ENCODE data around the gene ITGA2B. TPM values are rescaled to one million over a fixed set of nuclear protein-coding genes. Genes with fewer than 3 reads are reported as not detected.

The ITGA2B gene
- total and polyA plus RNA-seq, 2 of the 8 experiments (the other 6 are each of a cell fraction or from before 2014, with no cell fraction given): 6.9 to 12.3 TPM

- 93% methylated on average over 2 of the region's 2 CpGs; no CpG with 5 or more reads in 1 of the 2 experiments for WGBS, 2 experiments (ENCODE audit: extremely low coverage in 1 of 2, insufficient coverage in 1 of 2, insufficient read length in 1 of 2, insufficient replicate concordance in 2 of 2, low coverage in 1 of 2, low lambda C conversion rate in 2 of 2, missing lambda C conversion rate in 1 of 2)
- Histone ChIP-seq H4K8ac (ENCODE audit: extremely low read depth, insufficient read depth, low read length) (no peak overlapping the region), H2AK5ac (ENCODE audit: low read depth, low read length) (no peak overlapping the region), H3K27ac (ENCODE audit: low read depth, low read length) (no peak overlapping the region), H3K23ac (ENCODE audit: insufficient read length) (no peak overlapping the region), H3K4me2 (ENCODE audit: insufficient read depth in 1 of 2, low read depth in 2 of 2, low read length in 2 of 2) (no peak overlapping the region), H2BK12ac (ENCODE audit: low read depth, low read length) (no peak overlapping the region), H3K79me2 (ENCODE audit: control insufficient read depth in 1 of 2, insufficient read depth in 2 of 2, low read length in 2 of 2) (no peaks in the 10 kb centered on the region), H3K56ac (replicated peaks; ENCODE audit: insufficient read length, low read depth, low read length) (no peak overlapping the region), H2AFZ (ENCODE audit: low read length) (no peak overlapping the region), H3K23me2 (ENCODE audit: low read depth, low read length) (no peaks in the 10 kb centered on the region; the same call in 1 of the 2 replicates), H2BK15ac (ENCODE audit: low read length) (no peak overlapping the region), H2BK5ac (ENCODE audit: low read depth, low read length) (no peak overlapping the region), H3K14ac (ENCODE audit: insufficient read length) (no peak overlapping the region), H3K18ac (ENCODE audit: extremely low read depth, low read length) (no peak overlapping the region), H3K9ac (replicated peaks in 1 of 4; ENCODE audit: extremely low read depth in 1 of 4, low read depth in 3 of 4, low read length in 3 of 4) (no peak overlapping the region), H3K9me3 (ENCODE audit: insufficient read depth in 2 of 2, low read depth in 1 of 2, low read length in 1 of 2) (no peaks in the 10 kb centered on the region), H3K27me3 (replicated peaks in 1 of 4; ENCODE audit: control insufficient read depth in 3 of 4, extremely low read depth in 1 of 4, insufficient read depth in 3 of 4, low read length in 3 of 4) (peaks cover 0 to 2% (median under 1%) of the 10 kb centered on the region in 4 experiments; a peak in 1 of 7 replicates), H2BK120ac (replicated peaks; ENCODE audit: low read depth, low read length) (no peak overlapping the region), H3K79me1 (ENCODE audit: low read depth, low read length) (no peaks in the 10 kb centered on the region), H3K4me3 (ENCODE audit: extremely low read depth in 1 of 4, insufficient read depth in 2 of 4, low read depth in 3 of 4, low read length in 4 of 4) (no peak overlapping the region), H3K4ac (replicated peaks; ENCODE audit: insufficient read length, low read depth, low read length) (no peak overlapping the region), H2BK20ac (ENCODE audit: low read length) (no peak overlapping the region), H4K5ac (ENCODE audit: insufficient read length, low read depth, low read length) (no peak overlapping the region), H4K91ac (replicated peaks; ENCODE audit: insufficient read length, low read length) (no peak overlapping the region), H4K20me1 (replicated peaks in 1 of 2; ENCODE audit: control insufficient read depth in 1 of 2, insufficient read depth in 2 of 2, low read length in 2 of 2) (no peaks in the 10 kb centered on the region), H3K36me3 (ENCODE audit: control insufficient read depth in 2 of 4, insufficient read depth in 4 of 4, low read length in 3 of 4) (no peaks in the 10 kb centered on the region), H3K4me1 (replicated peaks in 1 of 4; ENCODE audit: control insufficient read depth in 3 of 4, insufficient read depth in 4 of 4, low read length in 3 of 4) (peaks cover 0 to 2% (median 2%) of the 10 kb centered on the region in 4 experiments; a peak in 5 of 7 replicates)
- CTCF ChIA-PET (ENCODE audit: partially characterized antibody): interaction anchor here (0.6 to 11.0 kb wide), 9 partner anchors 10 to 184 kb away, joined by 3 to 158 read pairs (median 5); partner anchors contain the start of genes FAM171A2 and GRN
- FAIRE-seq: no peak
- POLR2A ChIA-PET (ENCODE audit: partially characterized antibody): interaction anchor here (0.7 to 2.1 kb wide), 3 partner anchors 17 to 120 kb away, joined by 3 to 5 read pairs (median 3); no protein-coding TSS in a partner anchor
- DNase-seq (ENCODE audit: low read depth in 1 of 2, low spot score in 2 of 2): no peak
- TF ChIP-seq RBBP5 (IDR thresholded peaks at IDR 0.05; ENCODE audit: borderline replicate concordance, low read depth, low read length) (no peak), GTF2F1 (IDR thresholded peaks at IDR 0.05; ENCODE audit: borderline replicate concordance, low read depth, low read length) (no peak), ATF3 (IDR thresholded peaks at IDR 0.05; ENCODE audit: insufficient read depth, low read depth, low read length) (no peak)
These were observed 55.1 kb downstream of the ITGA2B start for GRCh38 chr17:44334315-44334714.
